HG03558 (cell line): ENCODE data around the gene ARPC1B.

Experiments used
- ATAC-seq: cut with Tn5 transposase; IDR thresholded peaks from one replicate; pipeline ENCODE4 v1.9.1; 2021; ENCODE audit warnings: moderate number of reproducible peaks; ENCODE audit not compliant: unreplicated experiment; ENCODE audit errors: extremely low read depth

The ARPC1B gene

DNA sequence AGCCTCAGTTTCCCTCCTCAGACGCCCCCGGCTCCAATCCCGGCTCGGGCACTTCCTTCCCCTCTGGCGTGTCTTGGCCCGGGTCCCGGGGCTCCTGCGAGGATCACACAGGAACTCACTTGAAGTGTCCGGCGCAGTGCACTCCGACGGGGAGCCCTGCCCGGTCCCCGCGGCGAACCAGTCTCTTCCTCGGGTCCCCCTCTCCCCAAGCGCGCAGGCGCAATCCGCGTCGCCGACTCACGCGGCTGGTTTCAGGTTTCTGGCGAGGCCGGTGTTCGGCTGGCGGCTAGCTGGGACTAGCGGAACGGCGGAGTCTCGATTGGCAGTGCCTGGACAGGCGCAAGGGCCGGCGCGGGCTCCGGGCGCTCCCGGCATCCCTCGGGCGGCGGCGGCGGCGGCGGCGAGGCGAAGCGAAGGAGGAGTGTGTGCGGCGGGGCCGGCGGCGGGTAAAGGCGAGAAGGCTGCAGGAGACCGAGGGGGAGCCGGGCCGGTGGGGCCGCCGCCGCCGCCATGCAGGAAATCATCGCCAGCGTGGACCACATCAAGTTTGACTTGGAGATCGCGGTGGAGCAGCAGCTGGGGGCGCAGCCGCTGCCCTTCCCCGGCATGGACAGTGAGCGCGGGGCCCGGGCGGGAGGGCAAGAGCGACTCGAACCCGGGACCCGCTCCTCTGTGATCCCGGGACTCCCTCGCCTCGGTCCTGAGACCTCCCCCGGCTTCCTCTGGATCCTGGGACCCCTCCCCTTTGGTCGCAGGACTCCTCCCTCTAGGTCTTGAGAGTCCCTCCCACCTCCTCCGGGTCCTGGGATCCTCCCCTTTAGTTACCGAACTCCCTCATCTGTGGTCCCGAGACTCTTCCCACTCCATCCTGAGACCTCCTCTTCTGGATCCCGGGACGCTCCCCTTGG lies 64.3 kb downstream of the ARPC1B start, which contains the start of the genes CPSF4 and PTCD1:
Gene CPSF4 (plus strand): TSS at position 371 of the 908 bp plus-strand sequence. CDS start 140 bp downstream, at position 511.
Gene PTCD1 (minus strand): TSS at position 226 of the 908 bp plus-strand sequence. CDS start 3,556 bp downstream, outside the sequence.
- peak; percentile 71 for ATAC-seq

DNA sequence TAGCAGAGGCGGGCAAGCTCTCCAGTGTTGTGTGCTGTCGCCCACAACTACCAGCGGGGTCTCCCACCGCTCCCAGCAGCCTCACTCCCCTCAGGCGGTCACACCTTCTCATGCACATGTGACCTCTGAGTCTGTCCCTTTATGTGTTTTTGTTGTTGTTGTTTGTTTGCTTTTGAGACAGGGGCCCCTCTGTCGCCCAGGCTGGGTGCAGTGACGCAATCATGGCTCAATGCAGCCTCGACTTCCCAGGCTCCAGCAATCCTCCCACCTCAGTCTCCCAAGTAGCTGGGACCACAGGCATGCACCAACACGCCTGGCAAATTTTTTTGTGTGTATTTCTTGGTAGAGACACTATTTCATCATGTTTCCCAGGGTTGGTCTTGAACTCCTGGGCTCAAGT lies 65.7 kb downstream of the ARPC1B start:
- ATAC-seq = no peak
